Loucy (cell line): ENCODE measurements around the gene SUSD6.

Experiments
- H2AFZ ChIP-seq: fragments of 200-600 bp; sonication (generic); 2 replicates; pipeline ENCODE4 v1.6.0; 2016; ENCODE audit warnings: antibody characterized with exemption, mild to moderate bottlenecking, low read length, moderate library complexity
- H3F3A ChIP-seq: fragments of 200-600 bp; 2 replicates; pipeline ENCODE4 v1.6.0; 2016; ENCODE audit warnings: antibody characterized with exemption, low read depth, mild to moderate bottlenecking
- H3K27me3 ChIP-seq: fragments of 200-600 bp; sonication (generic); 2 replicates; pipeline ENCODE4 v1.6.1; 2014; ENCODE audit warnings: low read length, mild to moderate bottlenecking; ENCODE audit not compliant: insufficient read depth, poor library complexity, severe bottlenecking
- H3K36me3 ChIP-seq: fragments of 200-600 bp; sonication (generic); 2 replicates; pipeline ENCODE4 v1.6.1; 2016; ENCODE audit warnings: low read length; ENCODE audit not compliant: insufficient read depth
- H3K4me1 ChIP-seq: fragments of 200-600 bp; sonication (generic); 2 replicates; pipeline ENCODE4 v1.5.1; 2014; ENCODE audit warnings: low read length, mild to moderate bottlenecking; ENCODE audit not compliant: insufficient read depth, poor library complexity, severe bottlenecking
- H3K4me2 ChIP-seq: fragments of 200-600 bp; sonication (generic); 2 replicates; pipeline ENCODE4 v1.6.0; 2014; ENCODE audit warnings: antibody characterized with exemption, low read length, low read depth, mild to moderate bottlenecking; ENCODE audit not compliant: poor library complexity, severe bottlenecking
- H3K4me3 ChIP-seq: fragments of 200-600 bp; sonication (generic); 2 replicates; pipeline ENCODE4 v1.5.1; 2014; ENCODE audit warnings: low read length, mild to moderate bottlenecking, mixed read lengths; ENCODE audit not compliant: poor library complexity, severe bottlenecking
- H3K79me2 ChIP-seq: fragments of 200-600 bp; sonication (generic); 2 replicates; pipeline ENCODE4 v1.6.1; 2014; ENCODE audit warnings: low read length; ENCODE audit not compliant: insufficient read depth
- H3K9ac ChIP-seq: fragments of 200-600 bp; sonication (generic); 2 replicates; pipeline ENCODE4 v1.6.0; 2014; ENCODE audit warnings: mild to moderate bottlenecking, low read depth, low read length, moderate library complexity; ENCODE audit not compliant: poor library complexity, severe bottlenecking
- H3K9me2 ChIP-seq: fragments of 200-600 bp; sonication (generic); replicated peaks from 2 replicates; pipeline ENCODE4 v1.6.1; 2016; ENCODE audit warnings: low read depth, low read length, mixed read lengths
- H3K9me3 ChIP-seq: fragments of 200-600 bp; sonication (generic); 2 replicates; pipeline ENCODE4 v1.6.1; 2014; ENCODE audit warnings: mild to moderate bottlenecking, antibody characterized with exemption, low read length, low read depth; ENCODE audit not compliant: insufficient read depth
- H4K20me1 ChIP-seq: fragments of 200-600 bp; sonication (generic); 2 replicates; pipeline ENCODE4 v1.6.0; 2014; ENCODE audit warnings: antibody characterized with exemption, low read length, mild to moderate bottlenecking; ENCODE audit not compliant: insufficient read depth, poor library complexity, severe bottlenecking
- EZH2phosphoT487 ChIP-seq: fragments of 200-600 bp; IDR thresholded peaks from 2 replicates; pipeline ENCODE4 v1.6.1; 2018; ENCODE audit warnings: antibody characterized with exemption, mild to moderate bottlenecking, moderate library complexity, borderline replicate concordance
- TF ChIP-seq, protein P1 (sequence below): fragments of 200-600 bp; sonication (generic); conservative IDR thresholded peaks from 2 replicates; pipeline ENCODE4 v1.5.1; 2014; ENCODE audit warnings: mild to moderate bottlenecking, antibody characterized with exemption, low read length

The SUSD6 gene

DNA sequence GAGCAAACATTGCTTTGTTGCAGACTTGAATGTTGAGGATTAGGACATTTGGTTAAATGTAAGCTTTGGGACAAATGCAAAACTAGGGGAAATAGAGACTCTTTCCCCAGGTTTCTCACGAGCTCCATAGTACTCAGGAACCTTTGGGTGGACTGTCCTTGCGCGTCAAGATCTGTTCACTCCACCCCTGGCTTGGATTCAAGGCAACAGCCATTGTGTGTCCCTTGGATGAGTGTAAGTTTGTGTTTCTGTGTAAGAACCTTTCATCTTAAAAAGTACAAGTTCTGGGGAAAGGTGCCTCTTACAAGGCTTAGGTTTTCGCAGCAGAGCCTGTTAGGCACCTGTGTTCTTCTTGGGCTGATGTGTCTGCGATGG, 3.7 kb downstream of the SUSD6 start:
- peaks cover 83% of the 10 kb centered on the region for H3K4me1 ChIP-seq
- peaks cover 88% of the 10 kb centered on the region for H3K79me2 ChIP-seq
- H2AFZ ChIP-seq, result no peak overlapping the region
- H3K4me3 ChIP-seq, result peak overlapping the region; percentile 94
- peaks cover 31% of the 10 kb centered on the region for H4K20me1 ChIP-seq
- H3K36me3 ChIP-seq, result no peaks in the 10 kb centered on the region
- no peaks in the 10 kb centered on the region for H3K9me2 ChIP-seq
- H3K9ac ChIP-seq, result peak overlapping the region; percentile 99
- no peaks in the 10 kb centered on the region for H3K27me3 ChIP-seq
- TF ChIP-seq, protein P1, sequence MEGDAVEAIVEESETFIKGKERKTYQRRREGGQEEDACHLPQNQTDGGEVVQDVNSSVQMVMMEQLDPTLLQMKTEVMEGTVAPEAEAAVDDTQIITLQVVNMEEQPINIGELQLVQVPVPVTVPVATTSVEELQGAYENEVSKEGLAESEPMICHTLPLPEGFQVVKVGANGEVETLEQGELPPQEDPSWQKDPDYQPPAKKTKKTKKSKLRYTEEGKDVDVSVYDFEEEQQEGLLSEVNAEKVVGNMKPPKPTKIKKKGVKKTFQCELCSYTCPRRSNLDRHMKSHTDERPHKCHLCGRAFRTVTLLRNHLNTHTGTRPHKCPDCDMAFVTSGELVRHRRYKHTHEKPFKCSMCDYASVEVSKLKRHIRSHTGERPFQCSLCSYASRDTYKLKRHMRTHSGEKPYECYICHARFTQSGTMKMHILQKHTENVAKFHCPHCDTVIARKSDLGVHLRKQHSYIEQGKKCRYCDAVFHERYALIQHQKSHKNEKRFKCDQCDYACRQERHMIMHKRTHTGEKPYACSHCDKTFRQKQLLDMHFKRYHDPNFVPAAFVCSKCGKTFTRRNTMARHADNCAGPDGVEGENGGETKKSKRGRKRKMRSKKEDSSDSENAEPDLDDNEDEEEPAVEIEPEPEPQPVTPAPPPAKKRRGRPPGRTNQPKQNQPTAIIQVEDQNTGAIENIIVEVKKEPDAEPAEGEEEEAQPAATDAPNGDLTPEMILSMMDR, result no peak
- TF ChIP-seq EZH2phosphoT487, result no peak
- no peaks in the 10 kb centered on the region for H3F3A ChIP-seq
- peak overlapping the region; percentile 95 for H3K4me2 ChIP-seq
- no peaks in the 10 kb centered on the region for H3K9me3 ChIP-seq

DNA sequence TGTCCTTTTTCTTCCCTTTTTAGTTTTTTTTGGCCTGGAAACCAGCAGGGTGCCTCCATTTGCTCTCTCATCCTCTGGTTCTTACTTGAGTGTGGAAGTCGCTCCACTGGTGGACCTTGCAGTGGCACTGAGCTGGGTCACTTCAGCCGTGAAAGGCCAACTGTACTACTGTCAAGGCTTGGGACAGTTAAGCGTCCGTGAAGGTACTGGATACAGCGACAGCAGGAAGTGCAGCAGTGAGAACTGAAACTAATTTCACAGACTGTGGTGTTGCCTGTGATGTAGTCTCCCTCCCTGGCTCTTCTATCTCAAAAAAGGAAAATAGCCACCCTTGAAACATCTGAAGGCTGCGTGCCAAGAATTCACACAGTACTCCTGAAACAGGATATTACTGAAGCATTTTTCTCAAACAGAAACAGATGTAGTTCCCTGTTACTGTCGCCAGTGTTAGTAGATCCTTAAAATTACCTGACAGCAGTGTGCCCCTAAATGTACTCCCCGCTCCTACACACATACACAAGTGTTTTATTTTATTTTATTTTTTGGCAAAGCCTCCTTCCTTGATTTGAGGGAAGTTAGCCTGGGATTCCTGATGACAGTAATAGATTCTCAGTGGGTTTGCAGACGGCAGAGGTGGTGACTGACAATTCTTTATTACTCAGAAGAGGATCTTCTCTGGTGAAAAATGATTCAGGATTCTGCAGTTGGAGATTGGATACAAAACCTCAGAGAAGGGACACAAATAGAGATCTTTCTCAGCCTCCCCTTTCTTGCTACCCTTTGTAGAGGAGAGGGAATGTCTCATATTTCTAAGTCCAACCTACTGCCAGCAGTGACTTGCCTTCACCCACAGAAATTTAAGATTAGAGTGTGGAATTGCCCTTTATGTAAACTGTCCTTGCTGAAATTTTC, 4.4 kb downstream of the SUSD6 start:
- Histone ChIP-seq H3K4me3 (peak overlapping the region; percentile 94), H3K79me2 (peaks cover 88% of the 10 kb centered on the region), H3K9me3 (no peaks in the 10 kb centered on the region), H3K27me3 (no peaks in the 10 kb centered on the region), H4K20me1 (peaks cover 31% of the 10 kb centered on the region), H3K4me2 (peak overlapping the region; percentile 95), H3K9me2 (no peaks in the 10 kb centered on the region), H2AFZ (no peak overlapping the region), H3K9ac (peak overlapping the region; percentile 99), H3K4me1 (peaks cover 83% of the 10 kb centered on the region), H3F3A (no peaks in the 10 kb centered on the region), H3K36me3 (no peaks in the 10 kb centered on the region)
- TF ChIP-seq EZH2phosphoT487, result no peak
- TF ChIP-seq, protein P1, result no peak

DNA sequence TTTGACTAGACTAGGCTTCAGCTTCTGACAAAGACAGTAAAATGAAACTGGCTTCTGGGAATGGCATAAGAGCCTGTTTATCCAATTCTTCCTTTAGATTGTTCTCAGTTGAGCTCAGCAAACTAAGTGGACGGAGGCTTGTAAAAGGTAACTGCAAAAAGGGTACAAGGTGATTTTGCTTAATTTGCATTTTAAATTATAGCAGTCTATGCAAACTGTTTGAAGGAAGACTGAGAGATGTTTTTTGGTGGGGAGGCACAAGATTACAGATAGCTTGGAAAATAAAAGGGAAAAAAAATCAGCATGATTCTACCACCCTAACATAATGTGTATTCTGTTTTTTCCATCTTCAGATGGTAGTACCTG, 5.0 kb downstream of the SUSD6 start:
- Histone ChIP-seq H3K27me3 (no peaks in the 10 kb centered on the region), H3K4me2 (peak overlapping the region; percentile 95), H4K20me1 (peaks cover 31% of the 10 kb centered on the region), H3K9me2 (no peaks in the 10 kb centered on the region), H3K9me3 (no peaks in the 10 kb centered on the region), H3K9ac (peak overlapping the region; percentile 99), H3K4me1 (peaks cover 87% of the 10 kb centered on the region), H3K36me3 (no peaks in the 10 kb centered on the region), H2AFZ (no peak overlapping the region), H3K4me3 (peak overlapping the region; percentile 94), H3K79me2 (peaks cover 95% of the 10 kb centered on the region), H3F3A (no peaks in the 10 kb centered on the region)
- TF ChIP-seq EZH2phosphoT487, result no peak
- TF ChIP-seq, protein P1, result no peak
